Stimulated activated CD8-positive, alpha-beta memory T cell treated with anti-CD3 and anti-CD28 coated beads, Interleukin-4, amount 100 ng/mL, for 48 hours (primary cell): ENCODE measurements around the gene OTULINL.
A peak's percentile ranks its signal among the peaks of the same experiment; 100 is the strongest.

Experiments
- DNase-seq: peaks from one replicate; pipeline ENCODE4 v3.0.0-alpha.2; 2020

OTULINL gene

GRCh38 chr5:14577079-14577725 lies 4.4 kb upstream of the OTULINL start:
- no peak for DNase-seq

- no peak for DNase-seq
Measured at GRCh38 chr5:14577971-14578370, 3.6 kb upstream of the OTULINL start.

- no peak for DNase-seq
Measured at GRCh38 chr5:14579246-14579645, 2.3 kb upstream of the OTULINL start.

GRCh38 chr5:14579731-14580397 lies 1.7 kb upstream of the OTULINL start:
- no peak for DNase-seq

- DNase-seq, result no peak
Measured at GRCh38 chr5:14580398-14581034, 1.1 kb upstream of the OTULINL start.

GRCh38 chr5:14581891-14582796 lies 552 bp downstream of the OTULINL start:
- DNase-seq, result peak; percentile 82

- DNase-seq, result no peak
Measured at GRCh38 chr5:14582797-14583137, 1.2 kb downstream of the OTULINL start.

GRCh38 chr5:14584848-14585247 lies 3.3 kb downstream of the OTULINL start:
- DNase-seq, result no peak

- DNase-seq, result no peak
Measured at GRCh38 chr5:14587150-14587549, 5.6 kb downstream of the OTULINL start.

GRCh38 chr5:14588145-14588544 lies 6.6 kb downstream of the OTULINL start:
- no peak for DNase-seq

GRCh38 chr5:14588758-14589543 lies 7.4 kb downstream of the OTULINL start:
- DNase-seq, result no peak

- DNase-seq, result no peak
Measured at GRCh38 chr5:14590949-14591348, 9.4 kb downstream of the OTULINL start.

- no peak for DNase-seq
Measured at GRCh38 chr5:14591548-14591947, 10.0 kb downstream of the OTULINL start.

- DNase-seq, result peak; percentile 57
Measured at GRCh38 chr5:14593326-14594021, 11.9 kb downstream of the OTULINL start.

GRCh38 chr5:14594378-14595074 lies 12.9 kb downstream of the OTULINL start:
- DNase-seq, result no peak

GRCh38 chr5:14595189-14595588 lies 13.6 kb downstream of the OTULINL start:
- DNase-seq, result peak; percentile 37

- no peak for DNase-seq
Measured at GRCh38 chr5:14595891-14596290, 14.3 kb downstream of the OTULINL start.

GRCh38 chr5:14597080-14597479 lies 15.5 kb downstream of the OTULINL start:
- no peak for DNase-seq

- DNase-seq, result no peak
Measured at GRCh38 chr5:14598225-14598624, 16.6 kb downstream of the OTULINL start.

- no peak for DNase-seq
Measured at GRCh38 chr5:14599476-14600127, 18.0 kb downstream of the OTULINL start.

GRCh38 chr5:14600846-14601245 lies 19.3 kb downstream of the OTULINL start:
- DNase-seq, result no peak
